Kidney epithelial cell (primary cell): Measurements from ENCODE around the gene CDC5L. TPM values are rescaled to one million over a fixed set of nuclear protein-coding genes. Genes with fewer than 3 reads are reported as not detected.

Source experiments
- DNase-seq: peaks from one replicate; pipeline ENCODE4 v3.0.0-alpha.2; 2010; ENCODE audit warnings: low read depth
- H3K27me3 ChIP-seq: 2 replicates; pipeline ENCODE4 v1.6.0; 2011; ENCODE audit warnings: low read length; ENCODE audit not compliant: control insufficient read depth, insufficient read depth
- H3K36me3 ChIP-seq: 2 replicates; pipeline ENCODE4 v1.5.1; 2011; ENCODE audit warnings: low read length; ENCODE audit not compliant: control insufficient read depth, insufficient read depth
- H3K4me3 ChIP-seq: 2 replicates; pipeline ENCODE4 v1.5.1; 2011; ENCODE audit warnings: low read depth, mild to moderate bottlenecking, control low read depth, low read length
- total RNA-seq: library from RNA; depleted of rRNA; stranded (reverse); fragments of >200 nt; gene quantifications from 2 replicates; pipeline ENCODE4 v1.2.3, GENCODE V29; 2015
- TF ChIP-seq, protein P1 (sequence below): IDR thresholded peaks from 2 replicates; pipeline ENCODE4 v1.5.1; 2011; ENCODE audit warnings: mild to moderate bottlenecking, moderate library complexity, low read length, control low read depth, inconsistent platforms; ENCODE audit not compliant: insufficient read depth, poor library complexity, severe bottlenecking

Gene CDC5L
- total RNA-seq, 1 donor from 2014 or later: 24.9 TPM

- no peak overlapping the region for H3K4me3 ChIP-seq
- no peak for DNase-seq
- TF ChIP-seq, protein P1, sequence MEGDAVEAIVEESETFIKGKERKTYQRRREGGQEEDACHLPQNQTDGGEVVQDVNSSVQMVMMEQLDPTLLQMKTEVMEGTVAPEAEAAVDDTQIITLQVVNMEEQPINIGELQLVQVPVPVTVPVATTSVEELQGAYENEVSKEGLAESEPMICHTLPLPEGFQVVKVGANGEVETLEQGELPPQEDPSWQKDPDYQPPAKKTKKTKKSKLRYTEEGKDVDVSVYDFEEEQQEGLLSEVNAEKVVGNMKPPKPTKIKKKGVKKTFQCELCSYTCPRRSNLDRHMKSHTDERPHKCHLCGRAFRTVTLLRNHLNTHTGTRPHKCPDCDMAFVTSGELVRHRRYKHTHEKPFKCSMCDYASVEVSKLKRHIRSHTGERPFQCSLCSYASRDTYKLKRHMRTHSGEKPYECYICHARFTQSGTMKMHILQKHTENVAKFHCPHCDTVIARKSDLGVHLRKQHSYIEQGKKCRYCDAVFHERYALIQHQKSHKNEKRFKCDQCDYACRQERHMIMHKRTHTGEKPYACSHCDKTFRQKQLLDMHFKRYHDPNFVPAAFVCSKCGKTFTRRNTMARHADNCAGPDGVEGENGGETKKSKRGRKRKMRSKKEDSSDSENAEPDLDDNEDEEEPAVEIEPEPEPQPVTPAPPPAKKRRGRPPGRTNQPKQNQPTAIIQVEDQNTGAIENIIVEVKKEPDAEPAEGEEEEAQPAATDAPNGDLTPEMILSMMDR: no peak
- no peaks in the 10 kb centered on the region for H3K27me3 ChIP-seq
- no peaks in the 10 kb centered on the region for H3K36me3 ChIP-seq
Measured at GRCh38 chr6:44439270-44440045, 52.0 kb downstream of the CDC5L start.

GRCh38 chr6:44441091-44441855 lies 53.8 kb downstream of the CDC5L start:
- no peak for DNase-seq
- H3K36me3 ChIP-seq: no peaks in the 10 kb centered on the region
- H3K4me3 ChIP-seq: no peak overlapping the region
- TF ChIP-seq, protein P1: no peak
- no peaks in the 10 kb centered on the region for H3K27me3 ChIP-seq

GRCh38 chr6:44442236-44442635 lies 54.7 kb downstream of the CDC5L start:
- no peaks in the 10 kb centered on the region for H3K27me3 ChIP-seq
- no peak overlapping the region for H3K4me3 ChIP-seq
- no peaks in the 10 kb centered on the region for H3K36me3 ChIP-seq
- DNase-seq: no peak
- TF ChIP-seq, protein P1: no peak

- H3K27me3 ChIP-seq: no peaks in the 10 kb centered on the region
- TF ChIP-seq, protein P1: no peak
- no peak for DNase-seq
- no peak overlapping the region for H3K4me3 ChIP-seq
- H3K36me3 ChIP-seq: no peaks in the 10 kb centered on the region
Measured at GRCh38 chr6:44442833-44443444, 55.4 kb downstream of the CDC5L start.

DNA sequence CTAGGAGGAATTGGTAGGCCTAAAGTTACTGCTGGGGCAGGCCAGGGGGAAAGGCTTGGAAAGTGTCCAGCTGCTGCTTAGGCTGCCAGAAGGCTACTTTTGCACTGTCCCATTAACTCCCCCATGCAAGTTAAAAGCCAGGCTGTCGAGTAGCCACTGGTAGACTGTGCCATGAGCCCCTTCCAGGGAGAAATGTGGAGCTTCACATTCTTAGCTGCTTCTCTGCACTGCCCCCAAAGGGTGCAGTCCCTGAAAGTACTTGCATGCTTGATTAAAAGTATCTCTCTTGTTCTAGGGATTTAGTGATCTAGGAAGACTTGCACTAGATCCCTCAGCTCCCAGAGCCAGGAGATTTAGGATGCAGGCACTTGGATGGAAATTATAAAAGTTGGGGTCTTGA lies 57.3 kb downstream of the CDC5L start:
- no peak overlapping the region for H3K4me3 ChIP-seq
- no peak for DNase-seq
- H3K27me3 ChIP-seq: no peaks in the 10 kb centered on the region
- TF ChIP-seq, protein P1: no peak
- H3K36me3 ChIP-seq: no peaks in the 10 kb centered on the region
